ENCODE data around the gene IP6K3.

DNA sequence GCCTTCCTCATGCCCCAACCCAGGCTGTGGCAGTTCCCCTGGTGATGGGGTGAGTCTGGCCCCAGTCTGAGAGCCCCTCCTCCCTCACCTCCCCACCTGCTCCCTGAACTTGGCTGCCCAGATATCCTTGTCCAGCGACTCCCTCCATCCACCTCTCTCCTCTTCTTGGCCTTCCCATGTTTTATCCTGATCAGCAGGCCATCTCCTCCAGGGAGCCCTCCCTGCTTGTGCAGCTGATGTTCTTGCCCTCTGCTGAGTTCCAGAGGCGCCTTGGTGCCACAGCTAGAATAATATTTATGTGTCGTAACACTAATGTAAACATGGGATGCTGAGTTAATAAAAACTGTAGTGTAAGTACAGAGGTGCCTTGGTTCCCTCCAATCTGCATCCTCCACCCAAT, 10.4 kb upstream of the IP6K3 start:
- TF ChIP-seq POLR2A (IDR thresholded peaks at IDR 0.05) (no peak), POLR2AphosphoS5 (IDR thresholded peaks at IDR 0.05) (no peak), EP300 (IDR thresholded peaks at IDR 0.05) (no peak)
- TF ChIP-seq, protein P1, sequence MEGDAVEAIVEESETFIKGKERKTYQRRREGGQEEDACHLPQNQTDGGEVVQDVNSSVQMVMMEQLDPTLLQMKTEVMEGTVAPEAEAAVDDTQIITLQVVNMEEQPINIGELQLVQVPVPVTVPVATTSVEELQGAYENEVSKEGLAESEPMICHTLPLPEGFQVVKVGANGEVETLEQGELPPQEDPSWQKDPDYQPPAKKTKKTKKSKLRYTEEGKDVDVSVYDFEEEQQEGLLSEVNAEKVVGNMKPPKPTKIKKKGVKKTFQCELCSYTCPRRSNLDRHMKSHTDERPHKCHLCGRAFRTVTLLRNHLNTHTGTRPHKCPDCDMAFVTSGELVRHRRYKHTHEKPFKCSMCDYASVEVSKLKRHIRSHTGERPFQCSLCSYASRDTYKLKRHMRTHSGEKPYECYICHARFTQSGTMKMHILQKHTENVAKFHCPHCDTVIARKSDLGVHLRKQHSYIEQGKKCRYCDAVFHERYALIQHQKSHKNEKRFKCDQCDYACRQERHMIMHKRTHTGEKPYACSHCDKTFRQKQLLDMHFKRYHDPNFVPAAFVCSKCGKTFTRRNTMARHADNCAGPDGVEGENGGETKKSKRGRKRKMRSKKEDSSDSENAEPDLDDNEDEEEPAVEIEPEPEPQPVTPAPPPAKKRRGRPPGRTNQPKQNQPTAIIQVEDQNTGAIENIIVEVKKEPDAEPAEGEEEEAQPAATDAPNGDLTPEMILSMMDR (IDR thresholded peaks at IDR 0.05), result no peak
